Endothelial cell of umbilical vein (primary cell): Measurements from ENCODE around the gene RNF169. TPM values are rescaled to one million over a fixed set of nuclear protein-coding genes. Genes with fewer than 3 reads are reported as not detected.

Experiments
- BruUV-seq: library from RNA; stranded (reverse); fragments of 400-500 nt; replicated peaks from 2 replicates; lab custom pipeline; 2021; lab: Mats Ljungman, UMichigan
- CTCF ChIA-PET: fragments of 300-600, 350-600 bp; sonication (Branson Sonifier 250); formaldehyde crosslinking; loops from one replicate; lab custom pipeline; 2021; ENCODE audit warnings: antibody characterized with exemption, inconsistent platforms; lab: Charles Lee
- POLR2A ChIA-PET: fragments of 300-600, 350-600 bp; sonication (Branson Sonifier 250); formaldehyde crosslinking; loops from one replicate; lab custom pipeline; 2021; ENCODE audit warnings: antibody characterized with exemption, inconsistent platforms; lab: Charles Lee
- DNase-seq: peaks from one replicate; pipeline ENCODE4 v3.0.0-alpha.2; 2011; ENCODE audit warnings: low read depth, low spot score
- FAIRE-seq: peaks from 2 replicates; lab custom pipeline; 2011; peaks lifted over from hg19 to GRCh38; lab: Jason Lieb, UNC
- H2AFZ ChIP-seq: 2 replicates; pipeline ENCODE4 v1.6.0; 2012; ENCODE audit warnings: low read depth, low read length, control low read depth, inconsistent platforms
- H3K27ac ChIP-seq: 2 replicates; pipeline ENCODE4 v1.5.1; 2011; ENCODE audit warnings: low read depth, mild to moderate bottlenecking, control low read depth, low read length, moderate library complexity; ENCODE audit not compliant: insufficient read depth
- H3K27me3 ChIP-seq, 2 experiments: 2 replicates each; pipeline versions ENCODE4 v1.6.0 to v1.6.1; 2011; ENCODE audit warnings: low read length in 2 of 2, mixed read lengths in 1 of 2; ENCODE audit not compliant: control insufficient read depth in 2 of 2, insufficient read depth in 2 of 2
- H3K36me3 ChIP-seq, 2 experiments: 2 replicates in 1 of 2; 3 replicates in 1 of 2; pipeline ENCODE4 v1.5.1; 2011; ENCODE audit warnings: low read length in 2 of 2, mild to moderate bottlenecking in 1 of 2, moderate library complexity in 1 of 2; ENCODE audit not compliant: control insufficient read depth in 2 of 2, insufficient read depth in 2 of 2; ENCODE audit errors: extremely low read depth in 1 of 2
- H3K4me1 ChIP-seq: 3 replicates; pipeline ENCODE4 v1.5.1; 2011; ENCODE audit warnings: mild to moderate bottlenecking, low read length; ENCODE audit not compliant: control insufficient read depth, insufficient read depth; ENCODE audit errors: extremely low read depth
- H3K4me2 ChIP-seq: 2 replicates; pipeline ENCODE4 v1.6.1; 2011; ENCODE audit warnings: low read length, control low read depth, mixed read lengths; ENCODE audit not compliant: insufficient read depth
- H3K4me3 ChIP-seq, 3 experiments: fragments of 200-600 bp in 1 of 3; sonication (generic), shearing (Covaris generic) in 1 of 3; replicated peaks in 1 of 3; 2 replicates each; pipeline ENCODE4 v1.5.1; 2011 to 2016; ENCODE audit warnings: control low read depth in 3 of 3, low read length in 3 of 3, mild to moderate bottlenecking in 2 of 3, inconsistent platforms in 1 of 3, low read depth in 1 of 3, moderate library complexity in 1 of 3; ENCODE audit not compliant: insufficient read depth in 1 of 3
- H3K79me2 ChIP-seq: 2 replicates; pipeline ENCODE4 v1.6.0; 2012; ENCODE audit warnings: low read length, inconsistent platforms; ENCODE audit not compliant: control insufficient read depth, insufficient read depth
- H3K9ac ChIP-seq: replicated peaks from 2 replicates; pipeline ENCODE3; 2011; ENCODE audit warnings: low read length, control low read depth; ENCODE audit not compliant: insufficient read depth; ENCODE audit errors: extremely low read depth
- H3K9me1 ChIP-seq: replicated peaks from 3 replicates; pipeline ENCODE4 v1.6.0; 2011; ENCODE audit warnings: mild to moderate bottlenecking, low read length; ENCODE audit not compliant: control insufficient read depth, insufficient read depth; ENCODE audit errors: extremely low read depth
- H3K9me3 ChIP-seq: replicated peaks from 2 replicates; pipeline ENCODE4 v1.5.1; 2012; ENCODE audit warnings: low read length, inconsistent platforms; ENCODE audit not compliant: control insufficient read depth, insufficient read depth
- H4K20me1 ChIP-seq: replicated peaks from 2 replicates; pipeline ENCODE3; 2011; ENCODE audit warnings: mild to moderate bottlenecking, low read length; ENCODE audit not compliant: control insufficient read depth, insufficient read depth; ENCODE audit errors: extremely low read depth
- EZH2 ChIP-seq: IDR thresholded peaks from 2 replicates; pipeline ENCODE4 v1.6.1; 2012; ENCODE audit warnings: borderline replicate concordance, low read depth, mild to moderate bottlenecking, moderate library complexity, low read length, inconsistent platforms; ENCODE audit not compliant: severe bottlenecking
- FOS ChIP-seq: IDR thresholded peaks from 2 replicates; pipeline ENCODE4 v1.6.1; 2011; ENCODE audit warnings: mild to moderate bottlenecking, low read length, moderate library complexity, borderline replicate concordance; ENCODE audit not compliant: insufficient read depth
- GATA2 ChIP-seq: IDR thresholded peaks from 2 replicates; pipeline ENCODE4 v1.7.0; 2011; ENCODE audit warnings: low read depth, mild to moderate bottlenecking, moderate library complexity, mixed read lengths, low read length; ENCODE audit not compliant: insufficient read length, insufficient read depth
- JUN ChIP-seq: IDR thresholded peaks from 2 replicates; pipeline ENCODE4 v1.6.1; 2011; ENCODE audit warnings: borderline replicate concordance, low read depth; ENCODE audit not compliant: insufficient read length, insufficient read depth
- MYC ChIP-seq: IDR thresholded peaks from one replicate; pipeline ENCODE4 v1.6.1; 2011; ENCODE audit warnings: mild to moderate bottlenecking, low read depth, low read length
- POLR2A ChIP-seq: IDR thresholded peaks from 2 replicates; pipeline ENCODE4 v1.6.1; 2012; ENCODE audit warnings: low read depth, mild to moderate bottlenecking, control low read depth, low read length
- POLR2AphosphoS5 ChIP-seq: IDR thresholded peaks from 2 replicates; pipeline ENCODE4 v1.6.1; 2012; ENCODE audit warnings: low read depth, mild to moderate bottlenecking, control low read depth, low read length, moderate library complexity; ENCODE audit not compliant: insufficient read depth
- dilution Hi-C: fragments of 300-500 bp; cut with MboI; formaldehyde crosslinking; loops from one replicate; pipeline ENCODE4 v1.15.0; 2019; ENCODE audit warnings: low sequenced_read_pairs; ENCODE audit not compliant: extremely low pct_ligation_motif_present
- intact Hi-C: fragments of 100-400 bp; cut with micrococcal nuclease; formaldehyde crosslinking; loops from one replicate; pipeline ENCODE4 v1.10.0; 2022
- polyA plus RNA-seq, 4 experiments: library from polyadenylated mRNA; depleted of rRNA in 3 of 4; stranded (reverse) in 3 of 4; unstranded in 1 of 4; fragments of >200 nt; gene quantifications; 2 replicates each; pipeline versions ENCODE4 v1.2.1 to v1.2.3, GENCODE V29; 2011 to 2012; ENCODE audit warnings: missing spikeins in 1 of 4
- total RNA-seq: library from RNA; stranded (reverse); gene quantifications from 2 replicates; pipeline ENCODE4 v1.2.3, GENCODE V29; 2021
- TF ChIP-seq, protein P1 (sequence below), 2 donors: IDR thresholded peaks; 1 replicate in 1 of 2; 2 replicates in 1 of 2; pipeline ENCODE4 v1.5.1; 2011; ENCODE audit warnings: low read length in 2 of 2, mild to moderate bottlenecking in 2 of 2, moderate library complexity in 2 of 2, control low read depth in 1 of 2, inconsistent platforms in 1 of 2, low read depth in 1 of 2; ENCODE audit not compliant: insufficient read depth in 1 of 2; ENCODE audit errors: extremely low read depth in 1 of 2
- TF ChIP-seq, protein P2 (sequence below): IDR thresholded peaks from 2 replicates; pipeline ENCODE4 v1.6.1; 2011; ENCODE audit not compliant: insufficient read depth, insufficient read length

RNF169 gene
- total and polyA plus RNA-seq, 2 donors (not counting 3 experiments of a cell fraction or from before 2014, with no cell fraction given), result 5.8 to 21.3 TPM

DNA sequence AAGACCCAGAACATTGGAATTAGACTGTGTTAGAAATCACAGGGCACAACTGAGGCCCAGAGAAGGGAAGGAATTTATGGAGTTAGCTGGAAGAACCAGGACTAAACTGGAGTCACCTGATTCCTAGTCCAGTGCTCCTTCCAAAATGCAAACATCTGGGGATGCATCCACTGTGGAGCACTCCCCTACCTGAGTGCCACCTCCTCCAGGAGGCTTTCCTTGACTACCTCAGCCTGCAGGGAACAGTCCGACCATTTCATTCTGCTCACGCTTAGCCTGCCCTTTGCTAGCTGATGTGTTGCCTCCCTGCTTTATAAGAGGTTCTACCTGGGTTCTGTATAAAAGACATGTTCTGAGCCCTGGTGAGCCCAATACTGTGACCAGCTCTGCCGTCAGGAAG, 41.5 kb upstream of the RNF169 start:
- DNase-seq (no peak), FAIRE-seq (no peak)
- no peak overlapping the region for H3K4me2 ChIP-seq
- TF ChIP-seq POLR2AphosphoS5 (no peak), POLR2A (no peak), JUN (no peak), EZH2 (no peak), MYC (no peak), FOS (no peak), GATA2 (no peak)
- TF ChIP-seq, protein P1, sequence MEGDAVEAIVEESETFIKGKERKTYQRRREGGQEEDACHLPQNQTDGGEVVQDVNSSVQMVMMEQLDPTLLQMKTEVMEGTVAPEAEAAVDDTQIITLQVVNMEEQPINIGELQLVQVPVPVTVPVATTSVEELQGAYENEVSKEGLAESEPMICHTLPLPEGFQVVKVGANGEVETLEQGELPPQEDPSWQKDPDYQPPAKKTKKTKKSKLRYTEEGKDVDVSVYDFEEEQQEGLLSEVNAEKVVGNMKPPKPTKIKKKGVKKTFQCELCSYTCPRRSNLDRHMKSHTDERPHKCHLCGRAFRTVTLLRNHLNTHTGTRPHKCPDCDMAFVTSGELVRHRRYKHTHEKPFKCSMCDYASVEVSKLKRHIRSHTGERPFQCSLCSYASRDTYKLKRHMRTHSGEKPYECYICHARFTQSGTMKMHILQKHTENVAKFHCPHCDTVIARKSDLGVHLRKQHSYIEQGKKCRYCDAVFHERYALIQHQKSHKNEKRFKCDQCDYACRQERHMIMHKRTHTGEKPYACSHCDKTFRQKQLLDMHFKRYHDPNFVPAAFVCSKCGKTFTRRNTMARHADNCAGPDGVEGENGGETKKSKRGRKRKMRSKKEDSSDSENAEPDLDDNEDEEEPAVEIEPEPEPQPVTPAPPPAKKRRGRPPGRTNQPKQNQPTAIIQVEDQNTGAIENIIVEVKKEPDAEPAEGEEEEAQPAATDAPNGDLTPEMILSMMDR (IDR thresholded peaks at IDR 0.05; ENCODE audit: extremely low read depth in 1 of 2, insufficient read depth in 1 of 2, low read depth in 1 of 2, low read length in 2 of 2), result no peak
- TF ChIP-seq, protein P2, sequence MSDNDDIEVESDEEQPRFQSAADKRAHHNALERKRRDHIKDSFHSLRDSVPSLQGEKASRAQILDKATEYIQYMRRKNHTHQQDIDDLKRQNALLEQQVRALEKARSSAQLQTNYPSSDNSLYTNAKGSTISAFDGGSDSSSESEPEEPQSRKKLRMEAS, result no peak
- no peaks in the 10 kb centered on the region for H3K9me3 ChIP-seq
- no peaks in the 10 kb centered on the region for H3K79me2 ChIP-seq
- H3K27me3 ChIP-seq, result no peaks in the 10 kb centered on the region
- H3K27ac ChIP-seq, result no peak overlapping the region
- no peaks in the 10 kb centered on the region for H3K4me1 ChIP-seq
- POLR2A ChIA-PET, result no interaction called here
- no peak overlapping the region for H3K9ac ChIP-seq
- no peak overlapping the region for H2AFZ ChIP-seq
- dilution Hi-C loops, result loop anchor here (25.0 kb wide), 1 partner anchor 155 kb away; no protein-coding TSS in a partner anchor
- H3K4me3 ChIP-seq, result no peak overlapping the region
- CTCF ChIA-PET, result no interaction called here
- no peaks in the 10 kb centered on the region for H3K36me3 ChIP-seq
- intact Hi-C loops, result no loop called here
- H4K20me1 ChIP-seq, result no peaks in the 10 kb centered on the region
- no TSS peak for BruUV-seq
- no peaks in the 10 kb centered on the region for H3K9me1 ChIP-seq
